GM19043 (cell line): Measurements from ENCODE around the gene RPL22.
"Not testable (repeated sequence)": the region's sequence is repeated elsewhere in the genome, so short reads cannot be mapped to it uniquely, and the experiment has no call there.

ENCODE experiments used
- ATAC-seq: cut with Tn5 transposase; IDR thresholded peaks from one replicate; pipeline ENCODE4 v1.9.1; 2021; ENCODE audit warnings: low read depth; ENCODE audit not compliant: unreplicated experiment

Gene RPL22

DNA sequence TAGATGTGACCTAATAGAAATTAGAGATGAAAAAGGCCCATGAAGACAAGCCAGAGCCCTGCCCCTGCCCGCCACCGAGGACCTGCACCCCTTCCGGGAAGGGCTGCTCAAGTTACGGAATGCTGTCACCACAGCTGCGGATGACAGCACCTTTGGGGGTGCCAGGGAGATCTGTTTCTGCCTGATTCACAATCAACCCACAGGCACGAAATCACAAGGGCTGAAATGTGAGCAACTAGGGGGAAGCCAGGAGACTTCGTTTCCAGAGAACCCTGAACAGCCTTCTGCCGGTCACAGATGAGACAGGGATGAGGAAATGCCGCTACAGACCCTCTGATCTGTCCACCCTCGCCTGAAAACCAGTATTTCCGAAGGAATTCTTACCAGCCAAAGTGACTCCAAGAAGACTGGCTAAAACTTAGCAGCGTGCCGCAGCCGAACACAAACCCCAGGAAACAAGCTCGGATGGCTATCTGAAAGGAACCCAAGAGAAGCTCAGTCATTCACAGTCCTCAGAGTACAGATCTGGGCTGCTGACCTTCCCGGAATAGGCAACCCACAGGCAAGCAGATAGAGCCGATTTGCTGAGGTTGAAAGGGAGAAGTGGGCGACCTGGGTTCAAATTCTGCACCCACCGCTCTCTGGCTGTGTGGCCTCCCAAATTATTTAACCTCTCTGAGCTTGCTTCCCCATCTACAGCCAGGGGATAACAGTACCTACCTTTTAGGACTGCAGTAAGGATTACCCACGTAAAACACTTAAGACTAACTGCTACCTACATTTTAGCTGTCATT, 35.3 kb upstream of the RPL22 start:
- no peak for ATAC-seq

DNA sequence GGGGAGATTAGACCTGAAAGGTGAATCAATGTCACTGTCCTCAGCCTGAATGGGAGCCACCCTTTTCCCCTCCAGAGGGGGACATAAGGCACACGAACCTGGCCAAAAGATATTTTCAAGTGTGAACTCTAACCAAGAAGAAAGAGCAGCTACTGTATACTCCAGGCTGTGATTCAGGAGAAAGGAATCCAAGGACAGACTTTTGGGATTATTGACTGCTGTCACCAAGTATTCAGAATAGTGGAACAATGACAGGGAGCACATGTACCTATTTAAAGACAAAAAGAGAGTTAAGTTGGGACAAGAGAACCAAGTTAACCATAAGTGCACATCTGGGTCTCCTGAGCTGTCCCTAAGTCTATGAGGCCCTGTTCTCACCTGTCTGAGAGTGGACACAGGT, 34.0 kb upstream of the RPL22 start:
- no peak for ATAC-seq

DNA sequence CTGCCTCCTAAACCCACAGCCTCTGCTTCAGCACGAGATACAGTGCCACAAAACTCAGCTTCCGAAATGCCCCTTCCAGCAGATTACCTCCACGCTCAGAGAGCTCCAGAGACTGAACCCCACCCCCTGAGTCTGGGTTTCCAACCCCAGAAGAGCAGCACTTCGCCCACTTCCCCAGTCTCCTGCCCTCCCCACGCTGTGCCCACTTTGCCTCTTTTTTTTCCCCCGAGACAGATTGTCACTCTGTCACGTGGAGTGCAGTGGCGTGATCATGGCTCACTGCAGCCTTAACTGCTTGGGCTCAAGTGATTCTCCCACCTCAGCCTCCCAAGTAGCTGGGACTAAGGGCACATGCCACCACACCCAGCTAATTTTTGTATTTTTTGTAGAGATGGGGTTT, 26.3 kb upstream of the RPL22 start:
- no peak for ATAC-seq

DNA sequence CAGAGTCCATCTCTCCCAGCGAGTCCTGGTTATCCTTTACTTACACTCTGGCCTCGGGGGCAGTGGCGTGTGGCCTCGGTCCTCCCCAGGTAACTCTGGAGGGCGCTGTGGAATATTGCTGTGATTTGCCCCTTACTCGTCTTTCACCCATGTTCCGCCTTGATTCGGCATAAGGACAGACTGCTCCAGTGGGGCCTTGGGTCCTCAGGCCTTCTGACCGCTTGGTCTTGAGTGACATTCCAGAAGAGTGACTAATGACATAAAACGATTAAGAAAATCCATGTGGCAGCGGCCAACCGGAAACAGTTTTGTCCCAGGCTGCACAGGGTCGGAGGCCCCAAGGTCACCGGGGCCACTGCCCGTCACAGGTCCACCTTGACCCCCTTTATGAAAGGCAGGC, 25.3 kb upstream of the RPL22 start:
- no peak for ATAC-seq

DNA sequence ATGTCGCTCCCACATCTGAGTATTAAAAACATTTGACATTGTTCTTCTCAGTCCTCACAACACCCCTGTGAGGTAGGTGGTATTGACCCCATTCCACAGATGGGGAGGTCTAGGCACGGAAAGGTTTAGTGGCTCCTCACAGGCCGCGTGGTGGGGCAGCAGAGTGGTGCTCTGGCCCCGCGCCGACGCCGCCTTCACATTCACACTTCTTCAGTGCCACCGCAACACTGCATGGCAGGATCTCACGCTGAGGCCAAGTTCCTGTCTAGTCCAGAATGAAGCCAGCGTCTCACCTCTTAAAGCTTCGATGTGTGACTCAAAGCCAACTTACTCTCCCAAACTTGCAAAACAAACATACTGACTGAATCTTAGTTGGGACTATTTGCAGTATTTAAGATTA, 24.2 kb upstream of the RPL22 start:
- no peak for ATAC-seq

DNA sequence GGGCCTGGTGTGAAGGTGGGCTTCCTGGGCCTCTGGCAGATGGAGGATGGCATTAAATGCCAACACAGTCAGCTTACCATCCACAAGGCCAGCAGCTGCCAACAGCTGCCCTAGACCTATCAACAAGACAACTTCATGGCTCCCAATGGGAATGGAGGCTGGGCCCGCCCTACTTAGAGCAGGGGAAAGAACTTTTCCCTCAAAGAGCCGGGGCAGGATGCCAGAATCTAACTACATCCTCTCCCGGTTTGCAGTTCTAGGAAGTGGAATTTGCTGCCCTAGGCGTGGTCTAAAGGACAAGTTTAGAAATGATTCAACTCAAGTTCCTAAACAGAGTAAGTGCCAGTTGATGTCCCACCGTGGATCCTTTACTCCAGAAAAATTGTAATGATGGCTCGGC, 23.2 kb upstream of the RPL22 start:
- no peak for ATAC-seq

DNA sequence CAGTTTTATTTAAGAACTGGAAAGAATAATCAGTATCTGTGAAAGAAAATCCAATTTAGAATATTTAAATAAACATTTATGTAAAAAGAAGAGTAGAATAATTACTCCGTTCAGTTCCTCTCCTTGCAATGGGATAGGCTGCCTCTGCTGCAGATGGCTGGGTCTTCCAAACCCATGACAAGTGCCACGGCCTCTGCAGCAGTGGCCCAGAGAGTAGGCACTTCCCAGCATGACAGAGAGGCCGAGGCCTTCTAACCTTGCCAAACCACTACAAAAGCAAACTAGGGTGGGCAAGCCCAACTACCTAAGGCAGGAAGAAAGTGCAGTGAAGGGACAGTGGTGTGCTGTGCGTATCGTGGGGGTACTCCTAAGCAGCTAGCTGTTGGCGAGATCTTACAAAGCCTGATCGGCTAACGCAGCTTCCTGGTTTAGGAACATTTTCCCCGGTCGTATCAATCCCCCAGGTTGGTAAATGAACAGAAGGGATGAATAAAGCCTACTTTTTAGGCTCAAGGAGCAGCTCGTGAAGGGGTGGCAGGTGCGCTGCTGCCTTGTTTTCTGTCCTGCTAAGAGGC, 21.9 kb upstream of the RPL22 start:
- no peak for ATAC-seq

DNA sequence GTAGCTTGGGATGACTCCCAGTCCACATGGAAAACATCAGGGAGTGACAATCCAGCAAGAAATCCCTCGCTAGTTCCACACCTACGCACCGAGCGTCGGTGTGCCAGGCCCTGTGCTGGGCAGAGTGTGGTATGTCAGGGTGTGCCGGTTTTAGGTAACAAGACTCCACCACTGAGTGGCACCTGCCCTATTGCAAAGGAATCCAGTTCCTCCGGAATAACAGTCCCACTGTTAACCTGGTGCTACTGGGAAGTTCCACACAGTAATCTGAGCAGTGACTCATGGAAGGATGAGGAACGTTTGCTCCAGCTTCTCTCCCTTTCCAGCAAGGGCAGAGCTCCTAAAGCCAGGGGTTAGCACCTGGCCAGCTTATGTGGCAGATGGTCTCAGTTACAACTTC, 20.8 kb upstream of the RPL22 start:
- ATAC-seq, result no peak

DNA sequence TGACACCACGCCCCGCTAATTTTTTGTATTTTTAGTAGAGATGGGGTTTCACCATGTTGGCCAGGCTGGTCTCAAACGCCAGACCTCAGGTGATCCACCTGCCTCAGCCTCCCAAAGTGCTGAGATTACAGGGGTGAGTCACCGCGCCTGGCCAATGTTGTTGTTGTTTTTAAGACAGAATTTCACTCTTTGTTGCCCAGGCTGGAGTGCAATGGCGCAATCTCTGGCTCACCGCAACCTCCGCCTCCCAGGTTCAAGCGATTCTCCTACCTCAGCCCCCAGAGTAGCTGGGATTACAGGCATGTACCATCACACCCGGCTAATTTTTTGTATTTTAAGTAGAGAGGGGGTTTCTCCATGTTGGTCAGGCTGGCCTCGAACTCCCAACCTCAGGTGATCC, 20.2 kb upstream of the RPL22 start:
- ATAC-seq, result not testable (repeated sequence)

DNA sequence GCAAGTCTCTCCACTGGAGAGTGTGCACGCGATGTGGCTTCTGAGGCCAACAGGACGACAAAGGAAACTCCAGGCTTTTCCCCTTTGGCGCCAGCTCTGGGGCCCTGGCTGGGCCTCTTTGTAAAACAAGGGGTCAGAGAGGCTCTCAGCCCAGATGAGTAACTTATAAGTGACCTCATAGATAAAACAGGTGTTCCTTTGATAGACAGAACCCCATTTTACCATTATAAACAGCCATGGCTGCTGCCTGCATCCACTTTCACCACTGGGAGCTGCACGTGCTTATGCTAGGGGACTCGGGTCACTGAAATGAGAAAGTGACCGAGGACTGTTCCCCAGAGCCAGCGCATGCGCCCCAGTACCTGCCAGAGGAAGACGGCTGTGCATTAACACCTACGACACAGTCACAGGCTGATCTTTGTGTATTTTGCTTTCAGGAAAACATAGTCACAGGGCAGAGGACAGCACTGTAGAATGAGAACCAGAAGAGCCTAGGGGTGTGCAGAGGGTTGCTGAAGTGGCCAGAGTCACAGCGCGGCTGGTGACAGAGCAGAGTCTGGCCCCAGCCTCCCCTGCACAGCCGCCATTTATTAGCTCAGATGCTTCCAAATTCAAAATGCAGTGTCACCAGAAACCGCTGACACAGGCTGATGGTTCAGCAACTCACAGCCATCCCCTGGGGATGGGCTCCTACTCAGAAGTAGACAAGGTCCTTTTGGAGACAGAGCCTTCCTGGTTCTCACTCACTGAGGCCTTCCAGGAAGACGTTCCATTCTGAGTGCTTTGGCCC, 19.2 kb upstream of the RPL22 start:
- ATAC-seq, result no peak

DNA sequence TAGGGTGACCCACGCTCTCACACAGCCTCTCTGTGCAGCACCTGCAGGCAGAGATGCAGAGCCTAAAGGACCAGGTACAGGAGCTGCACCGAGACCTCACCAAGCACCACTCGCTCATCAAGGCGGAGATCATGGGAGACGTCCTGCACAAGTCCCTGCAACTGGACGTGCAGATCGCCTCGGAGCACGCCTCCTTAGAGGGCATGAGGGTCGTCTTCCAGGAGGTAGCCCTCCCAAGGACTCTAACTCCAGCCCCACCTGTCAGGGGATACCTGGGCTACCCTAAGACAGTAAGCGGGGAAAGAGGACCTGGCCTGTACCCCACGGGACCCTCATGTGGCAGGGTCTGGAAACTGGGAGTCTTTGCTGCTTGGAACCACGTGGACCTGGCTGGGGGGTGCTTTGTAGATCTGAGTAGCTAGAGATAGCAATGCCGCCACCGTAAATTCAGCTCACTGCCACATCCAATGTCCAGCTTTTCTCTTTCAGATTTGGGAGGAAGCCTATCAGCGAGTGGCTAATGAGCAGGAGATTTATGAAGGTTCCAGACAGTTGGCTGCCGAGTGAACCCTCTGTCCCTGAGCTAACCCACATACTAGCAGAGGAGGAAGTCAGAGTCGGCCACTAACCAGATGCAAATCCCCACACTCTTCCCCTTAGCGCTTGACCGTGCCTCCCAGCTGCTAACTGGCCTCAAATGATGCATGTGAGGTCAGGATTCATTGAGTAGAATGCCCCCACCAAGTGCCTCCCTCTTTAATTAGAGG, 13.0 kb upstream of the RPL22 start:
- ATAC-seq, result no peak

DNA sequence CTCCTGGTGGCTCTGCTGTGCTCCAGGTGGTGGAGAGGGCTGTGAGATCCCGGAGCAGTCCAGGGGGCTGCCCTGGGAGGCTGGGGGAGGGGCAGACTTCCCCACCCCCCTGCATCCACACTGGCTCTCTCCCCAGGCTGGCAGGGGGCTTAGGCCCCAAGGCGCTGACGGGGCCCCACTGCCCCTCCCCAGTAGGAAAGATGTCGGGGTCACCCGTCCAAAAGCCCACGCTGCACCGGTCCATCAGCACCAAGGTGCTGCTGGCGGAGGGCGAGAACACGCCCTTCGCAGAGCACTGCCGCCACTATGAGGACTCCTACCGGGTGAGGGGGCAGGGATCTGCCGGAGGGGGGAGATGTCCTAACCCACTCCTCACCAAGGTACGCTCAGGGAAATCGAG, 12.3 kb upstream of the RPL22 start:
- no peak for ATAC-seq

DNA sequence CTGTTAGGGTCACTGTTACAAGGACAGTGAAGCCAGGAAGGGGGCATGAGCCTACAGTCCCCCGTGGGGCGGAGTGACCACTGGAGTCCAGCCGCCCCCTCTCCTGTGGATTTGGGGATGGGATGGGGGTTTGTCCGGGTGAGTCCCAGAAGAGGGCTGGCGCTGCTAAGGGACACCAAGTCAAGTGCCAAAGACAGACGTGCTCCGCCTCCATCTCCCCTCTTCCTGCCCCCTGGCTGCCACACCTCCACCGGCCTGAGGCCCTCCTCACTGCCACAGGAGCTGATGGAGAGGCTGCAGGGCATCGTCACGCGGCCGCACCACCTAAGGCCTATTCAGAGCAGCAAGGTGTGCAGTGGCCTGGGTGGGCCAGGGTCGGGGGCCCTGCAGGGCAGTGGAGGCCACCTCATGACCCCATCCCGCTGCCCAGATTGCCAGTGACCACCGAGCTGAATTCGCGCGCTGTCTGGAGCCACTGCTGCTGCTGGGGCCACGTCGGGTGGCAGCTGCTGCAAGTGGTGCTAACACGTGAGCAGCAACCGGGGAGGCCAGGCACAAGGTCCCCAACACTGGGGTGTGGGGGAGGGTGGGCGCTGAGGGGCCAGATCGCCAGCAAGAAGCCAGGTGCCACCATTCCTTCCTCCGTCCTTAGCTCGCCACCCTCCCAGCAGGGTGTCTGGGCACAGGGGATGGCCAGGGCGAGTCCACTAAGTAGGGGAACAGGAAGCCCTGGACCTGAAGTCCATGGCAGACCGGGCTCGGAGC, 11.4 kb upstream of the RPL22 start:
- no peak for ATAC-seq

DNA sequence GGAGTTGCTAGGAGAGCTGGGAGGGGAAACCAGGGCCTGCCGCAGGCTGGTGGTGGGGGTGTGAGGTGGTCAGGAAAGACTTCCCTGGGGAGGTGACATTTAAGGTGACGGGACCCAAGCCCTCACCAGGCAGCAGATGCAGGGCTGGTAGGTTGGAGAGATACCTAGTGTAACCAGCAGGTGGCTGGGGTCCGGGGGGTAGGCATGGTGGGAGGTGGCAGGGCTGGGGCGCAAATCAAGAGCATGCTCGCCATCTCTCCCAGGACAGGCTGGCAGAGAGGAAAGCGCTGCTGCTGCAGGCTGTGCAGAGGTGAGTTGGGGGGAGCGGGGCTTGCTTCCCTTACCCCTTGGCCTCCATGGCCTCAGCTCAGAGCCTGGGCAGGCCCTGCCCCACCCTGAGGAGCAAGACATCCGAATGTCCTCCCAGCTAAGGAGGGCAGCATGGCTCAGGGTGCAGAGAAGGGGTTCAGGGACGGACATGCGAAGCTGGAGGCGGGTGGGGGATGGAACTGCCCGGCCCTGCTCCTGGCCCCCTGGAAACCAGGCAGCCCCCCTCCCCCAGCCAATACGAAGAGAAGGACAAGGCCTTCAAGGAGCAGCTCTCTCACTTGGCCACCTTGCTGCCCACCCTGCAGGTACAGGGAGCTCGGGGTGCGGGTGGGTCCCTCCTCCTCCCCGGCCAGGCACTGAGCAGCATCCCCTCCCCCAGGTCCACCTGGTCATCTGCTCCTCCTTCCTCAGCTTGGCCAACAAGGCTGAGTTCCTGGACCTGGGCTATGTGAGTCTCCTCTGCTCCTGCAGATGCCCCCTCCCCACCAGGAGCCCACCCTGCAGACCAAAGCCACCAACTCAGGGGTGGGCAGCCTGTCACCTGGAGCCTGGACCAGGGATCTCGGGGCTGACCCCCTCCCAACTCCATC, 10.5 kb upstream of the RPL22 start:
- ATAC-seq, result no peak

DNA sequence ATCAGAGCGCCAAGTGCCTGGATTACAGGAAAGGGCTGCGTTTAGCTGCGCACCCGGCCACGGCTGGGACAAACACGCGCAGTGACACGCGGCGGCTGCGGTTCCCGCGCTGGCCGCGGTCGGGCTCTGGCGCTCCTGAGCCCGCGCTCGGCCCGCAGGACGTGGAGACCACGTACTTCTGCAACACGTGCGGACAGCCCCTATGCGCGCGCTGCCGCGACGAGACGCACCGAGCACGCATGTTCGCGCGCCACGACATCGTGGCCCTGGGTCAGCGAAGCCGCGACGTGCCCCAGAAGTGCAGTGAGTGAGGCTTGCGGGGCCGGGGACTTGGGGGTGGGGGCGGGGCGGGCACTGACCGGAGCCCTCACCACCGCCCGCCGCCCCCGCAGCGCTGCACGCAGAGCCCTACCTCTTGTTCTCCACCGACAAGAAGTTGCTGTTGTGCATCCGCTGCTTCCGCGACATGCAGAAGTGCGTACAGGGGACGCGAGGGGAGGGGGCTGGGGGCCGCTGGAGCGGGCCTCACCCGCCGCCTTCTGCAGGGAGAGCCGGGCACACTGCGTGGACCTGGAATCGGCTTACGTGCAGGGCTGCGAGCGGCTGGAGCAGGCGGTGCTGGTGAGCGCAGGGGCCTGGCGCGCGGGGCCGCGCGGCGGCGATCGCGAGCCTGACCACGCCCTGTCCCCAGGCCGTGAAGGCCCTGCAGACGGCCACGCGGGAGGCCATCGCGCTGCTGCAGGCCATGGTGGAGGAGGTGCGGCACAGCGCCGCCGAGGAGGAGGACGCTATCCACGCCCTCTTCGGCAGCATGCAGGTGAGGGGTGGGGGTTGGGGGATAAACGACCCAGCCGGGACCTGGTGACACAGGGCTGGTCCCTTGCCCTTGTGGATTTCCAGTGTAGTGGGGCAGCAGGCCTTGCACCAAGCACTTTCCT, 9.6 kb upstream of the RPL22 start:
- ATAC-seq, result no peak

DNA sequence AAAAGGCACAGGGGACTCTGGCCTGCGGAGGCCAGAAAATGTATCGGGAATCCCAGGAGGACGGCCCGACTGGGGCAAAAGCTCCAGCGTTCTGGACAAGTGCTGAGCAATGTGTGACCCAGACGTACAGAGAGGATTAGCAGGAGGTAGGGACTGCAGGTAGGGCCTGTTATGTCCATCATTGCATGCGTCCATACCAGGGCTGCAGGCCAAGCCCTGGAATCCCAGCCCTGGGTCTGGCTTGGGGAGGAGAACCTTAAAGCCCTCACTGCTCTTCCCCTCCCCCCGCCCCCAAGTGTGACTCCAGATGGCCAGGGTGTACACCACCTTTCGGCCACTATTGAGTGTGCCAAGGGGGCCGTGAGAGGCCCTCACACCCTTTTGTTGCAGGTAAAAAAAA, 8.5 kb upstream of the RPL22 start:
- ATAC-seq, result no peak

DNA sequence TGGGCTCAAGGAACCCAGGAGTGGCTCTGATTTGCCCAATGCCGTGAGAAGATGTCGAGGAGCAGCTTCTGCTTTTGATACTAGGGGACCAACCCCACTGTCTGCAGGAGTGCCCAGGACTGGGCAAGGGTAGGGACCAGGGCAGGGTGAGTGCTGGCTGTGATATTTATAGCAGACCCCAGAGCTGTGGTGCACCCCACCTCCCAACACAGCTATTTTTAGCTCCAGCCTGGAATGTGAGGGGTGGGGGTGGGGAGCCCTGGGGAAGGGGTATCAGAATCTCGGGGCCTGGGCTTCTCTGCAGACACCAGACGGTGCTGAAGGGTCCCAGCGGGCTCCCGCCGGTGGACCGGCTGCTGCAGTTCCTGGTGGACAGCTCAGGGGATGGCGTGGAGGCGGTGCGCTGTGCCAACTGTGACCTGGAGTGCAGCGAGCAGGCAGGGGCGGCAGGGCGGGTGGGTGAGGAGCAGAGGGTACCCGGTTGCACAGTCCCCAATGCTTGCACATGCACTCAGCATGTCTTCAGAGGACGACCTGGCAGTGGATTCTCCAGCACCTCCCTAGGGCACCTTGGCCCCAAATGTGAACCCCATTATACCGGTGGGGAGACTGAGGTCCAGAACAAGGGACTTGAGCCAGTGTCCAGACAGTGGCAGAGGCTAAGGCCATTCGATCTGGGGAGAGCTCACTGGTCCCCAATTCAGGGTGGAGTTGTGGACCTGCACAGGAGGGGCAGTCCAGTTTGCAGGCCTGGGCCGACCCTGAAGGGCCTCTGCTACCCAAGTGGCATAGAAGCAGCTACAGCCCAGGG, 7.9 kb upstream of the RPL22 start:
- no peak for ATAC-seq

DNA sequence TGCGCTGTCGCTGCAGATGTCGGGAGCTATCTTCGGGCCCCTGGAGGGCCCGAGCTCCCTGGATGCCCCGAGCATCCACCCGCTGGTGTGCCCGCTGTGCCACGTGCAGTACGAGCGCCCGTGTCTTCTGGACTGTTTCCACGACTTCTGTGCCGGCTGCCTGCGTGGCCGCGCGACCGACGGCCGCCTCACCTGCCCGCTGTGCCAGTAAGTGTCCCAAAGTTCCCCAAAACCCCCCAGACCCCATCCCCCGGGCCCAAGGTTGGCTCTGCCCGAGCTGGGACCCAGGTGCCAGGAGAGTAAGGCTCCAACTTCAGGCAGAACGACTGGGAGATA, 7.1 kb upstream of the RPL22 start:
- ATAC-seq, result no peak
